HG03103 (cell line): ENCODE data around the gene CCDC78.

Experiments used
- ATAC-seq: cut with Tn5 transposase; IDR thresholded peaks from one replicate; pipeline ENCODE4 v1.9.1; 2021; ENCODE audit warnings: low read depth; ENCODE audit not compliant: unreplicated experiment

Gene CCDC78

DNA sequence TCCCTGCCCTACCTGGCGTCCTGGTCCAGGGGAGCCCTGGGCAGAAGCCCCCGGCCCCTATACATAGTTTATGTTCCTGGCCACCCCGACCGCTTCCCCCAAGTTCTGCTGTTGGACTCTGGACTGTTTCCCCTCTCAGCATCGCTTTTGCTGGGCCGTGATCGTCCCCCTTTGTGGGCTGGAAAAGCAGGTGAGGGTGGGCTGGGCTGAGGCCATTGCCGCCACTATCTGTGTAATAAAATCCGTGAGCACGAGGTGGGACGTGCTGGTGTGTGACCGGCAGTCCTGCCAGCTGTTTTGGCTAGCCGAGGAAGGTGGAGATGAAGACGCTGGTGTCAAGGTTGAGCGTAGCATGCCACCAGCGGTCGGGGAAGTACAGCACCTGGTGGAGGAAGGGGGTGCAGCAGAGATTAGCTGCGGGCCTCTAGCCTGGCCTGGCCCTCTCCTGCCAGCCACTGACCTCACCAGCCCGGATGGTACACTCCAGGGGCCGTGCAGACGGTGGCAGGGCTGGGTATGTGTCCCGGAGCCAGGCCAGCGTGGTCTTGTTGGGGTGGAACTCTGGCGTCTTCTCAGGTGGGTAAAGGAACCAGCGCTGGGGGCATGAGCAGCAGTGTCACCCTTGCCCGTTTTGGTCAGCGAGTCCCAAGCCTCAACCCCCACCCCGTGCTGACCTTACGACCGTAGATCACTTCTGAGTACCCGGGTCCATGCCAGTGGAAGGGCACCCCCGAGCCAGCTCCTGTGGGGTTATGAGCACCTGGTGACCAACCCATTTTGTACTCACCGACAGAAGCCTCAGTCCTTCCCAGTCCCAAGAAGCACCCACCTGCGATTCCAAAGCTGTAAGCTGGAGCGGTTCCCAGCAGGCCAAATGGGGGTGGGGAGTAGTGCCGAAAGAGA lies 43.5 kb downstream of the CCDC78 start:
- no peak for ATAC-seq

GRCh38 chr16:681746-682427 lies 44.4 kb downstream of the CCDC78 start:
- no peak for ATAC-seq

GRCh38 chr16:680967-681745 lies 45.1 kb downstream of the CCDC78 start:
- no peak for ATAC-seq

GRCh38 chr16:680625-680945 lies 45.7 kb downstream of the CCDC78 start:
- no peak for ATAC-seq

- ATAC-seq, result no peak
Observed at GRCh38 chr16:679814-680624, 46.2 kb downstream of the CCDC78 start, which contains the start of gene STUB1. STUB1 (plus strand) TSS chr16:680410; CDS start chr16:680526, 116 bp downstream.

- ATAC-seq, result no peak
Observed at GRCh38 chr16:678858-679813, 47.1 kb downstream of the CCDC78 start.

GRCh38 chr16:678209-678857 lies 47.9 kb downstream of the CCDC78 start:
- ATAC-seq, result no peak

DNA sequence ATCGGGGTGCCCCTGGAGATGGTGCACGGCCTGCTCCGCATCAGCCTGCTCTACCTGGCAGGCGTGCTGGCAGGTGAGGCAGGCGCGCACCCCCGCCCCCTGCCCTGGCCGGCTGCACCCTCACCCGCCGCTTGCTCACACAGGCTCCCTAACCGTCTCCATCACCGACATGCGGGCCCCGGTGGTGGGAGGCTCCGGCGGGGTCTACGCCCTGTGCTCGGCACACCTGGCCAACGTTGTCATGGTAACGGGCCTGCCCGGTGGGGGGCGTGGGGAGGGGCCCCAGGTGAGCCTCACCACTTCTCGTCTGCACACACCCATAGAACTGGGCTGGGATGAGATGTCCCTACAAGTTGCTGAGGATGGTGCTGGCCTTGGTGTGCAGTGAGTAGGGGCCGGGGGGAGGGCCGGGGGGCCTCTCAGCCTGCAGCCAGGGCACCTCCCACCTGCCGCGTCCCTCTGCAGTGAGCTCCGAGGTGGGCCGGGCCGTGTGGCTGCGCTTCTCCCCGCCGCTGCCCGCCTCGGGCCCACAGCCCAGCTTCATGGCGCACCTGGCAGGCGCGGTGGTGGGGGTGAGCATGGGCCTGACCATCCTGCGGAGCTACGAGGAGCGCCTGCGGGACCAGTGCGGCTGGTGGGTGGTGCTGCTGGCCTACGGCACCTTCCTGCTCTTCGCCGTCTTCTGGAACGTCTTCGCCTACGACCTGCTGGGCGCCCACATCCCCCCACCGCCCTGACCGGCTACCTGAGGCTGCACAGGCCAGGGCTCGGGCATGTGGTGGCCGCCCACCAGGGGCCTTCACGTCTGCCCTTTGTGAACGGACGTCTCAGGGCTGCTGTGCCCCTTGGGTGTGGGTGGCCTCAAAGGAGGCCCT lies 48.7 kb downstream of the CCDC78 start:
- no peak for ATAC-seq

GRCh38 chr16:676913-677312 lies 49.3 kb downstream of the CCDC78 start:
- ATAC-seq, result no peak

GRCh38 chr16:676565-676902 lies 49.7 kb downstream of the CCDC78 start:
- ATAC-seq, result no peak

- no peak for ATAC-seq
Observed at GRCh38 chr16:675884-676564, 50.2 kb downstream of the CCDC78 start.

GRCh38 chr16:674968-675883 lies 51.0 kb downstream of the CCDC78 start, which contains the start of gene RHBDL1:
RHBDL1 (plus strand) TSS chr16:675671; CDS start chr16:675791, 120 bp downstream.
- ATAC-seq, result no peak

- no peak for ATAC-seq
Observed at GRCh38 chr16:674214-674881, 51.9 kb downstream of the CCDC78 start.

DNA sequence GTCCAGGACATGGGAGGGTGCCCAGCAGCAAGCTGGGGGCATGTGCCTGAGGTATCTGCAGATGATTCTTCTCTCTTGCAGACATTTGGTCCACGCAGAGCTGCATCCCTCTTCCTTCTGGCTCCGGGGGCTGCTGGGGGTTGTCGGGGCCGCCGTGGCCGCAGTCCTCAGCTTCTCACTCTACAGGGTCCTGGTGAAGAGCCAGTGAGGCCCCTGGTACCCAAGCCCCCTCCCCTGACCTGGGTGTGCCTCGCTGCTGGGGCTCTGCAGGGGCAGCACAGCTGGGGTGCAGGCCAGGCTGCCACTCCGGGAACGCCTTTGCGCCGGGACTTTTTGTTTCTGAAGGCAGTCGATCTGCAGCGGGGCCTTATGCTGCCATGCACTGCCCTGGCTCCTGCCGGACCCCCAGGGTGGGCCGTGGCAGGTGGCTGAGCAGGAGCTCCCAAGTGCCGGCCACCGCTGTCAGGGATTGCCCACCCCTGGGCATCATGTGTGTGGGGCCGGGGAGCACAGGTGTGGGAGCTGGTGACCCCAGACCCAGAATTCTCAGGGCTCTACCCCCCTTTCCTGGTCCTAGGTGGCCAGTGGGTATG lies 52.7 kb downstream of the CCDC78 start:
- no peak for ATAC-seq

DNA sequence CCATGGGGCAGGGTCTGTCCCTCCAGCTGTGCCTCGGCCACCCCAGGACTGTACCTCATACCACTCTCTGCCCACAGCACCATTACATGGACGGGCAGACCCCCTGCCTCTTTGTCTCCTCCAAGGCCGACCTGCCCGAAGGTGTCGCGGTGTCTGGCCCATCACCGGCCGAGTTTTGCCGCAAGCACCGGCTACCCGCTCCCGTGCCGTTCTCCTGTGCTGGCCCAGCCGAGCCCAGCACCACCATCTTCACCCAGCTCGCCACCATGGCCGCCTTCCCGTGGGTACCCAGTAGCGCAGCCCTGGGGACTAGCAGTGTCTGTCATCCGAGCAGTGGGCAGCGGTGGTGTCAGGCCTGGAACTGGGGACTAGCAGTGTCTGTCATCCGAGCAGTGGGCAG lies 53.4 kb downstream of the CCDC78 start:
- no peak for ATAC-seq
